ENCODE data around the gene MS4A7.

Gene MS4A7

GRCh38 chr11:60371386-60371785 lies 6.9 kb upstream of the MS4A7 start:
- no peak for DNase-seq

GRCh38 chr11:60371854-60372253 lies 6.5 kb upstream of the MS4A7 start:
- DNase-seq = no peak

GRCh38 chr11:60372767-60373166 lies 5.6 kb upstream of the MS4A7 start:
- DNase-seq = no peak

- no peak for DNase-seq
Observed at GRCh38 chr11:60375316-60375715, 3.0 kb upstream of the MS4A7 start.

DNA sequence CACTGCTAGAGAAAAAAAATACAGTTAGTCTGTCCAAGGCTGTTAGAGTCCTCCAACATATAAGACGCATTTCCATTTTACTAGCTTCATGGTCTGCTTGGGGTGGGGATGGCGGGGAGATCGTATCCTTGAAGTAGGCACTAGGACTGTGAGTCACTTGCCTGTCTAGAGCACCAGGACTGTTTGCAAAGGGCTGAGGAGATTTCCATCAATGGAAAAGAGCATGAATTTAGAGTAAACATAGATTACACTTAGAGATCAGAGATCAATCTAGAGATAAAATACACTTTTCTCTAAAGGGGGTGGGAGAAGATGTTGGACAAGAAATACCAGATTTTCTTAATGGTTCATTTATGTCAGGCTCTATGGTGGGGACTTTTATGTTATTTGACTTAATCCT lies 1.7 kb upstream of the MS4A7 start:
- DNase-seq = no peak

GRCh38 chr11:60377401-60378136 lies 763 bp upstream of the MS4A7 start:
- no peak for DNase-seq

DNA sequence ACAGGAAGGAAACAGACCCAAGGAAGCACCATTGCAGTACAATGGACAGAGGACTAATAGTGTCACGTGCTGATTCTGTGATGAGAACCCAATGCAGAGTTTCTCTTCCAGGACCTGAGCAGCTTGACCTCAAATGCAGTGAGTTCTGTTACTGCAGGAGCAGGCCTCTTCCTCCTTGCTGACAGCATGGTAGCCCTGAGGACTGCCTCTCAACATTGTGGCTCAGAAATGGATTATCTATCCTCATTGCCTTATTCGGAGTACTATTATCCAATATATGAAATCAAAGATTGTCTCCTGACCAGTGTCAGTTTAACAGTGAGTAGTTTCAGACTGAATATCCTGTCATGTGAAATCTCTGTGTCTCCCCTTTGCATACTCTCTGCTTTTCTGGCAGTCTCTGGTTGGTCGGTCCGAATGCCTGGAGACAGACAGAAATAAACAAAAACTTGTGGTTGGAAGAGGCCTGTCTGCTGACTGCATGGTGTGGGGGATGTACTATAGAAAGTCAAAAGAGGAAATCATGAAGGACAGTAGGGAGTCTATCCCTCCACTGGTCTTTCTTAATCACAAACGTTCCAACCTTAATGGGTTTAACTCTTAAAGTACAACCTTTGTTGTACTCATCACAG lies 11.1 kb downstream of the MS4A7 start:
- no peak for DNase-seq

DNA sequence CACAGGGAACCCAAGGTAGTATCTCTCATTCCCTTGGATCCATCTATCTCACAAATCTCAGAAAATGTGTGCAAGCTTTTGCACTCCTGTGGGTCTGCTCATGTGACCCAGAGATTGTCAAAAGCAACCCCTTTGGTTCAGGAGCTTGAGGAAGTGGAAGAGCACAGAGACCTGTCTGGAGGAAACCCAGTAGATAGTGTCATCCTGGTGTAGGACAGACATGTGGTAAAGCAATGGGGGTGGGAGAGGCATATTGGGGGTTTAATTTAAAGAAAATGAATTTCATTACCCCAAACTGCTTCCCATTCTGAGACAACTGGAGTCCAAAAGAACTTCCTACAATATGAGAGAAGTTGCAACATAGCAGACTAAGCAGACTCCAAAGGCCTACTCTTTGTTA lies 12.1 kb downstream of the MS4A7 start:
- no peak for DNase-seq

DNA sequence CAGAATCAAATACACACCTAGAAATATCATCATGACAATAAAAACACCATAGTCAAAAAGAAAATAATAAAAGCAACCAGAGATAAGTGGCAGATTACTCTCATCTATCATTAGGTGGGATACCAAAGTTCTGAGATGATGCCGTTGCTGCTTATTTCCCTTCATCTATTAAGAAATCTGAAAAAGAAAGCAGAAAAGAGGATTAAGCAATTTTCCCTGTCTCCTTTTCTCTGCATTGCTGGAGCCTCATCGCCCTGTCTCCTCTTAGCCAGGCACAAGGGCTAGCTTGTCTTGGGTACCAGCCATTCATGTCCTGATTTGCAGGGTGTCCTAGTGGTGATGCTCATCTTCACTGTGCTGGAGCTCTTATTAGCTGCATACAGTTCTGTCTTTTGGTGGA lies 14.0 kb downstream of the MS4A7 start:
- no peak for DNase-seq

GRCh38 chr11:60393016-60393415 lies 14.7 kb downstream of the MS4A7 start:
- DNase-seq = no peak

GRCh38 chr11:60394666-60395380 lies 16.5 kb downstream of the MS4A7 start:
- no peak for DNase-seq

GRCh38 chr11:60396382-60396781 lies 18.1 kb downstream of the MS4A7 start, which contains the start of gene MS4A14:
Gene MS4A14, plus strand, starts transcription at chr11:60396459. Its CDS starts 120 bp downstream, at chr11:60396579.
- DNase-seq = no peak

DNA sequence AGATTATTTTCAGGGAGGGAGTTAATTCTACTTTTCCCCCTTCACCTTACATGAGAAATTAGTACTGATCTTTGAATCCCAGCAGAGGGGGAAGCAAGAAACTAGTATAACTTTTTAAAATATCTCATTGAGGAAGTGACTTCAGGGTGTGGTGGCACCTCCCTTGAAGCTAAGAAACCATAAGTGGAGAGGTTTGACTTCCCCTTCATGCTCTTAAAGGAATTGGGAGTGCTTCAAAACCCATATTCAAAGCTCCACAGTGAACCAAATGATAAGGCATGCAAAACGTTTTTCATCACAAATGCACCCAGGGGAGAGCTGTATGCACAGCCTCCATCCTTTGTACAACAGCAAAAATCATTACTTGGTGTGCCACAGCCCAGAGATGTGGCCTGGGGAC lies 18.5 kb downstream of the MS4A7 start:
- DNase-seq = no peak

GRCh38 chr11:60420015-60420414 lies 41.7 kb downstream of the MS4A7 start:
- no peak for DNase-seq

GRCh38 chr11:60422609-60423008 lies 44.3 kb downstream of the MS4A7 start:
- DNase-seq = no peak

- no peak for DNase-seq
Observed at GRCh38 chr11:60428517-60428916, 50.2 kb downstream of the MS4A7 start.

DNA sequence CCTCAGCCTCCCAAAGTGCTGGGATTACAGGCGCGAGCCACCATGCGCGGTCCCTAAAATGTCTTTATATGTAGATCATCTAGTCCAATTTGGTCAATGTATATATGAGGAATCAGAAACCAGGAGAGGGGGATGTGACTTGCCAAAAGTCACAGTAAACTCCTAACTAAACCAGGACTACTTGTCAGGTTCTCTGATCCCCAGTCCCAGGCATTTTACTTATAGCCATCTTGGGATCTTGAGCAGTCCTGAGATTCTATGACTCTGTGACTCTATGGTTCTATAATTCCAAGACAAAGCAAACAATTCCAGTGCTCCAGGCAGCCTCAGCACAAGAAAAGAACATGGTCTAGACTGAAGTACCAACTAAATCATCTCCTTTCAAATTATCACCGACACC lies 50.9 kb downstream of the MS4A7 start, which contains the start of gene MS4A5:
Gene MS4A5 (plus strand): TSS at position 301 of the 400 bp plus-strand sequence. CDS start 103 bp downstream, outside the sequence.
- no peak for DNase-seq

GRCh38 chr11:60431251-60431650 lies 52.9 kb downstream of the MS4A7 start:
- no peak for DNase-seq

DNA sequence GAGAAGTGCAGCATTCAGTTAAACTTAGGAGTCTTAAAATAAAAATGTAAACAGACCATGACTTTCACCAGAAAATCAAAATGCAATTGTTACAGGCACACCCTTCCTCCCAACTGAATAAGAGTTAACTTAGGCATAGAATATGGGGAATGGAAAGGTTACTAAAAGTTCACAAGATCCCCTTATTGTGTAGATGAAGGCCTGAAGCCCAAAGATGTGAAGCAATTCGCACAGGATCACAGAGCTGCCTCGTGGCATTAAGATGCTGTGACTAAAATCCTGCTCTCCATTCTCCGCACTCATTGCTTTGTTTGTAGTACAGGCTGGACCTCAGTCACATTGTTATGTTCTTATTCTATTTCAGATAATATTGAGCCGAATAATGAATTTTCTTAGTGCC lies 55.1 kb downstream of the MS4A7 start:
- DNase-seq = no peak

Data from NCI-H1417 (cell line).